GM19452 (cell line): ENCODE data around the gene RGS7.
"Not testable (repeated sequence)": the region's sequence is repeated elsewhere in the genome, so short reads cannot be mapped to it uniquely, and the experiment has no call there.

Experiments used
- ATAC-seq: cut with Tn5 transposase; IDR thresholded peaks from one replicate; pipeline ENCODE4 v1.9.1; 2021; ENCODE audit not compliant: unreplicated experiment

The RGS7 gene

GRCh38 chr1:240936911-240937668, 419.9 kb downstream of the RGS7 start:
- no peak for ATAC-seq

GRCh38 chr1:240935920-240936319, 421.1 kb downstream of the RGS7 start:
- no peak for ATAC-seq

GRCh38 chr1:240931031-240931430, 426.0 kb downstream of the RGS7 start:
- no peak for ATAC-seq

GRCh38 chr1:240928265-240928664, 428.7 kb downstream of the RGS7 start:
- no peak for ATAC-seq

GRCh38 chr1:240927821-240928220, 429.2 kb downstream of the RGS7 start:
- ATAC-seq = no peak

GRCh38 chr1:240925273-240925672, 431.7 kb downstream of the RGS7 start:
- ATAC-seq = no peak

GRCh38 chr1:240917976-240918375, 439.0 kb downstream of the RGS7 start:
- ATAC-seq = no peak

GRCh38 chr1:240914506-240914905, 442.5 kb downstream of the RGS7 start:
- ATAC-seq = no peak

- no peak for ATAC-seq
These were observed 444.2 kb downstream of the RGS7 start for GRCh38 chr1:240912821-240913220.

GRCh38 chr1:240909701-240910457, 447.1 kb downstream of the RGS7 start:
- no peak for ATAC-seq

- no peak for ATAC-seq
These were observed 450.5 kb downstream of the RGS7 start for GRCh38 chr1:240906477-240906876.

GRCh38 chr1:240905225-240905765, 451.7 kb downstream of the RGS7 start:
- ATAC-seq = no peak

- ATAC-seq = not testable (repeated sequence)
These were observed 461.6 kb downstream of the RGS7 start for GRCh38 chr1:240895424-240895823.

- no peak for ATAC-seq
These were observed 468.3 kb downstream of the RGS7 start for GRCh38 chr1:240888787-240889048.

- no peak for ATAC-seq
These were observed 468.8 kb downstream of the RGS7 start for GRCh38 chr1:240888039-240888786.

- ATAC-seq = no peak
These were observed 473.5 kb downstream of the RGS7 start for GRCh38 chr1:240883490-240883889.

- ATAC-seq = not testable (repeated sequence)
These were observed 474.2 kb downstream of the RGS7 start for GRCh38 chr1:240882656-240883308.

GRCh38 chr1:240878631-240879030, 478.4 kb downstream of the RGS7 start:
- no peak for ATAC-seq

- ATAC-seq = no peak
These were observed 479.4 kb downstream of the RGS7 start for GRCh38 chr1:240877605-240878004.

GRCh38 chr1:240876071-240876470, 480.9 kb downstream of the RGS7 start:
- no peak for ATAC-seq

- ATAC-seq = no peak
These were observed 487.9 kb downstream of the RGS7 start for GRCh38 chr1:240869071-240869470.
